Keratinocyte (primary cell): ENCODE data around the gene MEGF11. TPM values are rescaled to one million over a fixed set of nuclear protein-coding genes. Genes with fewer than 3 reads are reported as not detected.

Source experiments
- DNase-seq: peaks from one replicate; pipeline ENCODE4 v3.0.0-alpha.2; 2011; ENCODE audit warnings: low read depth, missing footprints, low spot score
- FAIRE-seq: peaks from 2 replicates; lab custom pipeline; 2011; peaks lifted over from hg19 to GRCh38; lab: Jason Lieb, UNC
- H2AFZ ChIP-seq: 2 replicates; pipeline ENCODE4 v1.6.0; 2012; ENCODE audit warnings: low read length, control low read depth, inconsistent platforms; ENCODE audit not compliant: control insufficient read depth
- H3K27ac ChIP-seq: 2 replicates; pipeline ENCODE4 v1.5.1; 2011; ENCODE audit warnings: low read length; ENCODE audit not compliant: control insufficient read depth, insufficient read depth
- H3K27me3 ChIP-seq: 3 replicates; pipeline ENCODE4 v1.6.0; 2011; ENCODE audit warnings: low read length; ENCODE audit not compliant: control insufficient read depth, insufficient read depth; ENCODE audit errors: extremely low read depth
- H3K36me3 ChIP-seq, 2 experiments: 2 replicates in 1 of 2; 3 replicates in 1 of 2; pipeline ENCODE4 v1.5.1; 2011; ENCODE audit warnings: low read length in 2 of 2, mild to moderate bottlenecking in 1 of 2; ENCODE audit not compliant: control insufficient read depth in 2 of 2, insufficient read depth in 2 of 2; ENCODE audit errors: extremely low read depth in 1 of 2
- H3K4me1 ChIP-seq: 3 replicates; pipeline ENCODE4 v1.5.1; 2011; ENCODE audit warnings: low read length; ENCODE audit not compliant: control insufficient read depth, insufficient read depth; ENCODE audit errors: extremely low read depth
- H3K4me2 ChIP-seq: 3 replicates; pipeline ENCODE4 v1.6.0; 2011; ENCODE audit warnings: low read depth, low read length; ENCODE audit not compliant: control insufficient read depth, insufficient read depth; ENCODE audit errors: extremely low read depth
- H3K4me3 ChIP-seq, 3 experiments: fragments of 200-600 bp in 1 of 3; sonication (generic) in 1 of 3; 2 replicates in 2 of 3; 3 replicates in 1 of 3; pipeline ENCODE4 v1.5.1; 2011 to 2016; ENCODE audit warnings: low read length in 3 of 3, mild to moderate bottlenecking in 3 of 3, control low read depth in 2 of 3, inconsistent platforms in 1 of 3, low read depth in 1 of 3, mixed read lengths in 1 of 3, mixed run types in 1 of 3, moderate library complexity in 1 of 3; ENCODE audit not compliant: control insufficient read depth in 2 of 3, insufficient read depth in 2 of 3; ENCODE audit errors: extremely low read depth in 1 of 3
- H3K79me2 ChIP-seq: 2 replicates; pipeline ENCODE4 v1.6.0; 2012; ENCODE audit warnings: low read length; ENCODE audit not compliant: control insufficient read depth, insufficient read depth
- H3K9ac ChIP-seq: 3 replicates; pipeline ENCODE4 v1.6.0; 2011; ENCODE audit warnings: low read length; ENCODE audit not compliant: control insufficient read depth, insufficient read depth; ENCODE audit errors: extremely low read depth
- H3K9me1 ChIP-seq: 3 replicates; pipeline ENCODE4 v1.6.0; 2011; ENCODE audit warnings: low read length; ENCODE audit not compliant: control insufficient read depth, insufficient read depth; ENCODE audit errors: extremely low read depth
- H3K9me3 ChIP-seq: 2 replicates; pipeline ENCODE4 v1.5.1; 2012; ENCODE audit warnings: low read depth, low read length; ENCODE audit not compliant: control insufficient read depth
- H4K20me1 ChIP-seq: 3 replicates; pipeline ENCODE4 v1.6.0; 2011; ENCODE audit warnings: low read length; ENCODE audit not compliant: control insufficient read depth, insufficient read depth; ENCODE audit errors: extremely low read depth
- EZH2 ChIP-seq: IDR thresholded peaks from one replicate; pipeline ENCODE4 v1.6.1; 2012; ENCODE audit warnings: inconsistent platforms, mild to moderate bottlenecking, low read length, moderate library complexity
- dilution Hi-C: fragments of 300-500 bp; cut with MboI; formaldehyde crosslinking; loops from one replicate; pipeline ENCODE4 v1.7.0; 2020; ENCODE audit warnings: low sequenced_read_pairs; ENCODE audit not compliant: extremely low pct_ligation_motif_present
- polyA plus RNA-seq, 5 experiments: library from polyadenylated mRNA; depleted of rRNA in 3 of 5; stranded (reverse) in 3 of 5; stranded (forward) in 1 of 5; unstranded in 1 of 5; fragments of >200 nt; gene quantifications; 1 replicate in 1 of 5; 2 replicates in 3 of 5; 3 replicates in 1 of 5; pipeline versions ENCODE4 v1.2.1 to v1.2.3, GENCODE V29; 2011 to 2012; ENCODE audit warnings: missing spikeins in 2 of 5, low read depth in 1 of 5, low replicate concordance in 1 of 5
- TF ChIP-seq, protein P1 (sequence below), 3 experiments: IDR thresholded peaks in 1 of 3; conservative IDR thresholded peaks in 1 of 3; optimal IDR thresholded peaks in 1 of 3; 2 replicates in 2 of 3; 3 replicates in 1 of 3; pipeline versions ENCODE3 to v1.5.1; 2011; ENCODE audit warnings: low read length in 3 of 3, mild to moderate bottlenecking in 3 of 3, moderate library complexity in 2 of 3, control low read depth in 1 of 3, inconsistent platforms in 1 of 3; ENCODE audit not compliant: insufficient read depth in 2 of 3; ENCODE audit errors: extremely low read depth in 1 of 3

The MEGF11 gene
- polyA plus RNA-seq, 1 donor (not counting 4 experiments of a cell fraction or from before 2014, with no cell fraction given), result not detected

DNA sequence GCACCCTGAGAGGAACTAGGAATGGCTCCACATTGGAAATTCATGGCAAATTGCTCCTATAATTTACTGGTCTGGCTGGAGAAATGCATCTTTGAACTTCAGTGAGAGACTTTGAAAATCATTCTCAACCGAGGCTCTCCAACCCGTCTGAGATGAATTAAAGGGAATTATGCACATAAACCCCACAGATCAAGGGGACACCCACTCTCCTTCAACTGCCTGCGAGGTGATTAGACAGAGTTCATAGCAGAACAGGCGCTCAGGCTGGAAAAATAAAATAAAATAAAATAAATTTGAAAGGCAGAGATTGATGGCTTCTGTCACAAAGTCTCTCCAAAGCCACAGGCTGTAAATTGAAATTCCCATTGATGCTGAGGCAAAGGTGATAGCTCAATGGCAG, 37.7 kb downstream of the MEGF11 start:
- no peak for TF ChIP-seq EZH2
- no peaks in the 10 kb centered on the region for H4K20me1 ChIP-seq
- H3K27me3 ChIP-seq, result peaks cover 6% of the 10 kb centered on the region
- H3K36me3 ChIP-seq, result no peaks in the 10 kb centered on the region
- no peaks in the 10 kb centered on the region for H3K9me3 ChIP-seq
- H2AFZ ChIP-seq, result no peak overlapping the region
- no peak overlapping the region for H3K4me3 ChIP-seq
- no peak for DNase-seq
- dilution Hi-C loops, result no loop called here
- no peaks in the 10 kb centered on the region for H3K4me1 ChIP-seq
- no peak for FAIRE-seq
- no peak overlapping the region for H3K27ac ChIP-seq
- no peaks in the 10 kb centered on the region for H3K9me1 ChIP-seq
- no peak overlapping the region for H3K9ac ChIP-seq
- H3K79me2 ChIP-seq, result no peaks in the 10 kb centered on the region
- H3K4me2 ChIP-seq, result no peak overlapping the region

DNA sequence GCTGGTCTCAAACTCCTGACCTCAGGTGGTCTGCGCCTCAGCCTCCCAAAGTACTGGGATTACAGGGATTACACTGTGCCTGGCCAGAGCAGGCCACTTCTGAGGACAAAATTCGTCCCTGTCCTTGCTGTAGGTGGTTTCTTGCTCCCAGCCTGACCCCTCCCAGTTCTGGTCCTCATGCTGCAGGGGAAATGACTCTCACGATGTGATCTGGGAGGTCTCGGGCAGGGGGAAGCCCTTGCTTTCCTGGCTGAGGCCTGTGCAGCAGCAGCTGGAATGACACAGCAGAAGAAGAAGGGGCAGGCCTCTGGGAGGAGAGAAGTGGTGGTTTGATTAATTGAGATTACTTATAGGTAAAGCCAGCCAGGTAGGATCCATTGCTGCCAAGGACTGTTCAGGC, 39.3 kb downstream of the MEGF11 start:
- H3K9me1 ChIP-seq, result no peaks in the 10 kb centered on the region
- H4K20me1 ChIP-seq, result no peaks in the 10 kb centered on the region
- TF ChIP-seq, protein P1, sequence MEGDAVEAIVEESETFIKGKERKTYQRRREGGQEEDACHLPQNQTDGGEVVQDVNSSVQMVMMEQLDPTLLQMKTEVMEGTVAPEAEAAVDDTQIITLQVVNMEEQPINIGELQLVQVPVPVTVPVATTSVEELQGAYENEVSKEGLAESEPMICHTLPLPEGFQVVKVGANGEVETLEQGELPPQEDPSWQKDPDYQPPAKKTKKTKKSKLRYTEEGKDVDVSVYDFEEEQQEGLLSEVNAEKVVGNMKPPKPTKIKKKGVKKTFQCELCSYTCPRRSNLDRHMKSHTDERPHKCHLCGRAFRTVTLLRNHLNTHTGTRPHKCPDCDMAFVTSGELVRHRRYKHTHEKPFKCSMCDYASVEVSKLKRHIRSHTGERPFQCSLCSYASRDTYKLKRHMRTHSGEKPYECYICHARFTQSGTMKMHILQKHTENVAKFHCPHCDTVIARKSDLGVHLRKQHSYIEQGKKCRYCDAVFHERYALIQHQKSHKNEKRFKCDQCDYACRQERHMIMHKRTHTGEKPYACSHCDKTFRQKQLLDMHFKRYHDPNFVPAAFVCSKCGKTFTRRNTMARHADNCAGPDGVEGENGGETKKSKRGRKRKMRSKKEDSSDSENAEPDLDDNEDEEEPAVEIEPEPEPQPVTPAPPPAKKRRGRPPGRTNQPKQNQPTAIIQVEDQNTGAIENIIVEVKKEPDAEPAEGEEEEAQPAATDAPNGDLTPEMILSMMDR (optimal IDR thresholded peaks at IDR 0.05 in 1 of 3, IDR thresholded peaks at IDR 0.05 in 1 of 3, conservative IDR thresholded peaks at IDR 0.05 in 1 of 3; ENCODE audit: extremely low read depth in 1 of 3, insufficient read depth in 2 of 3, low read length in 3 of 3), result no peak
- no peak for TF ChIP-seq EZH2
- dilution Hi-C loops, result no loop called here
- H3K9me3 ChIP-seq, result no peaks in the 10 kb centered on the region
- H3K36me3 ChIP-seq, result no peaks in the 10 kb centered on the region
- no peak for DNase-seq
- peaks cover 6% of the 10 kb centered on the region for H3K27me3 ChIP-seq
- no peak overlapping the region for H3K4me2 ChIP-seq
- no peaks in the 10 kb centered on the region for H3K4me1 ChIP-seq
- FAIRE-seq, result no peak
- H3K4me3 ChIP-seq, result no peak overlapping the region
- no peak overlapping the region for H3K27ac ChIP-seq
- H3K9ac ChIP-seq, result no peak overlapping the region
- H2AFZ ChIP-seq, result no peak overlapping the region
- no peaks in the 10 kb centered on the region for H3K79me2 ChIP-seq

DNA sequence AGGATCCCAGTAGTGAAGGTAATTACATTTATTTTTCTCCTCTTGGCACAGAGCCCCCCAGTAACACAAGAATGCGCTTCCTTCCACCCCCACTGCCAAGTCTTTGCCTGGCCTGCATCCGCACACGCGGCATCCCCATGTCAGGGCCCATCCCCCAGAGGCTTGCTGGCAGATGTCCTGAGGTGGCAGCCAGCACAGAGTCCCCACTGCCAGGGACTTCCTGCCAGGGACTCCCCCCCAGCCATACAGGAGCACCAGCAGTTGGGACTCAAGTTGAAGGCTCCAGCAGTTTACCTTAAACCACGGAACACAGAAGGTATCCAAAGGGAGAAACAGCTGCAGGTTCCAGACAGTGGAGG, 41.0 kb downstream of the MEGF11 start:
- TF ChIP-seq, protein P1 (optimal IDR thresholded peaks at IDR 0.05 in 1 of 3, IDR thresholded peaks at IDR 0.05 in 1 of 3, conservative IDR thresholded peaks at IDR 0.05 in 1 of 3; ENCODE audit: extremely low read depth in 1 of 3, insufficient read depth in 2 of 3, low read length in 3 of 3), result no peak
- peak; percentile 47 for TF ChIP-seq EZH2
- Histone ChIP-seq H3K79me2 (no peaks in the 10 kb centered on the region), H3K4me1 (no peaks in the 10 kb centered on the region), H3K27ac (no peak overlapping the region), H2AFZ (no peak overlapping the region), H3K9me3 (no peaks in the 10 kb centered on the region), H3K4me3 (no peak overlapping the region), H3K27me3 (peaks cover 6% of the 10 kb centered on the region), H3K9ac (no peak overlapping the region), H3K4me2 (no peak overlapping the region), H3K9me1 (no peaks in the 10 kb centered on the region), H4K20me1 (no peaks in the 10 kb centered on the region), H3K36me3 (no peaks in the 10 kb centered on the region)
- dilution Hi-C loops, result no loop called here
- FAIRE-seq, result no peak
- no peak for DNase-seq
